Neuronal stem cell (in vitro differentiated cells): ENCODE results near the gene PRDM2.
A peak's percentile ranks its signal among the peaks of the same experiment; 100 is the strongest.

Source experiments
- DNase-seq: peaks from one replicate; pipeline ENCODE4 v3.0.0-alpha.2; 2013; ENCODE audit warnings: low spot score
- H2AFZ ChIP-seq: one replicate; pipeline ENCODE4 v1.6.1; 2013; ENCODE audit warnings: mild to moderate bottlenecking, low read length, inconsistent platforms
- H2AK5ac ChIP-seq: 2 replicates; pipeline ENCODE4 v1.6.1; 2013; ENCODE audit warnings: low read depth, mild to moderate bottlenecking, inconsistent platforms, low read length, moderate library complexity, mixed read lengths
- H2BK120ac ChIP-seq: 2 replicates; pipeline ENCODE4 v1.6.1; 2013; ENCODE audit warnings: low read depth, mild to moderate bottlenecking, inconsistent platforms, low read length, moderate library complexity, mixed read lengths
- H2BK12ac ChIP-seq: one replicate; pipeline ENCODE4 v1.6.1; 2013; ENCODE audit warnings: low read length, inconsistent platforms
- H2BK15ac ChIP-seq: 2 replicates; pipeline ENCODE4 v1.6.1; 2013; ENCODE audit warnings: mild to moderate bottlenecking, low read length, inconsistent platforms, mixed read lengths
- H2BK5ac ChIP-seq: one replicate; pipeline ENCODE4 v1.6.1; 2013; ENCODE audit warnings: inconsistent platforms, mild to moderate bottlenecking, low read length, moderate library complexity
- H3K14ac ChIP-seq: one replicate; pipeline ENCODE4 v1.6.1; 2013; ENCODE audit warnings: low read length, inconsistent platforms
- H3K18ac ChIP-seq: 2 replicates; pipeline ENCODE4 v1.6.1; 2013; ENCODE audit warnings: low read length, inconsistent platforms
- H3K23ac ChIP-seq: 2 replicates; pipeline ENCODE4 v1.6.1; 2013; ENCODE audit warnings: low read depth, mild to moderate bottlenecking, mixed read lengths, low read length, inconsistent platforms; ENCODE audit not compliant: poor library complexity
- H3K27ac ChIP-seq: replicated peaks from 3 replicates; pipeline ENCODE4 v1.5.1; 2013; ENCODE audit warnings: low read length, inconsistent platforms
- H3K27me3 ChIP-seq, 3 experiments: 2 replicates each; pipeline ENCODE4 v1.6.1; 2013; ENCODE audit warnings: low read length in 3 of 3, mild to moderate bottlenecking in 2 of 3, inconsistent platforms in 1 of 3, low read depth in 1 of 3, mixed read lengths in 1 of 3, moderate library complexity in 1 of 3; ENCODE audit not compliant: control insufficient read depth in 3 of 3, insufficient read depth in 3 of 3
- H3K36me3 ChIP-seq, 2 donors: replicated peaks in 1 of 2; 2 replicates each; pipeline ENCODE4 v1.6.1; 2013; ENCODE audit warnings: low read length in 2 of 2; ENCODE audit not compliant: control insufficient read depth in 2 of 2, insufficient read depth in 2 of 2
- H3K4ac ChIP-seq: 2 replicates; pipeline ENCODE4 v1.6.1; 2013; ENCODE audit warnings: inconsistent platforms, mild to moderate bottlenecking, low read length, moderate library complexity
- H3K4me1 ChIP-seq, 2 donors: 1 replicate in 1 of 2; 2 replicates in 1 of 2; pipeline ENCODE4 v1.6.1; 2013; ENCODE audit warnings: low read length in 2 of 2, low read depth in 1 of 2; ENCODE audit not compliant: control insufficient read depth in 2 of 2, insufficient read depth in 1 of 2
- H3K4me2 ChIP-seq: one replicate; pipeline ENCODE4 v1.6.1; 2013; ENCODE audit warnings: mild to moderate bottlenecking, low read length, inconsistent platforms; ENCODE audit not compliant: insufficient read depth, poor library complexity, severe bottlenecking
- H3K4me3 ChIP-seq, 2 donors: 2 replicates each; pipeline ENCODE4 v1.5.1; 2013; ENCODE audit warnings: low read length in 2 of 2, mild to moderate bottlenecking in 2 of 2, inconsistent platforms in 1 of 2, moderate library complexity in 1 of 2
- H3K79me1 ChIP-seq: one replicate; pipeline ENCODE4 v1.6.1; 2013; ENCODE audit warnings: low read depth, mild to moderate bottlenecking, inconsistent platforms, low read length, moderate library complexity
- H3K9ac ChIP-seq: one replicate; pipeline ENCODE4 v1.6.1; 2013; ENCODE audit warnings: mild to moderate bottlenecking, low read depth, low read length, inconsistent platforms; ENCODE audit not compliant: poor library complexity
- H3K9me3 ChIP-seq, 2 donors: replicated peaks in 1 of 2; 2 replicates each; pipeline versions ENCODE3 to v1.6.1; 2013; ENCODE audit warnings: low read length in 2 of 2, mild to moderate bottlenecking in 2 of 2, inconsistent platforms in 1 of 2, low read depth in 1 of 2, mixed read lengths in 1 of 2, moderate library complexity in 1 of 2; ENCODE audit not compliant: control insufficient read depth in 2 of 2, insufficient read depth in 1 of 2
- H4K8ac ChIP-seq: one replicate; pipeline ENCODE4 v1.6.1; 2013; ENCODE audit warnings: low read depth, mild to moderate bottlenecking, inconsistent platforms, low read length, moderate library complexity
- H4K91ac ChIP-seq: one replicate; pipeline ENCODE4 v1.6.1; 2013; ENCODE audit warnings: low read length, low read depth, mild to moderate bottlenecking, inconsistent platforms; ENCODE audit not compliant: poor library complexity
- WGBS, 2 donors: extraction: QIAGEN DNeasy Blood & Tissue Kit; methylation state at CpG; one replicate each; pipeline ENCODE4 v1.1.7; 2013; ENCODE audit warnings: missing lambda C conversion rate in 2 of 2, mixed read lengths in 1 of 2; ENCODE audit not compliant: insufficient read length in 2 of 2, insufficient replicate concordance in 1 of 2; ENCODE audit errors: extremely low coverage in 2 of 2; 5-methylcytosine and 5-hydroxymethylcytosine counted together

Gene PRDM2

GRCh38 chr1:13746342-13746741 lies 46.4 kb downstream of the PRDM2 start:
- no peak overlapping the region for H2BK15ac ChIP-seq
- no peak overlapping the region for H2AK5ac ChIP-seq
- no peak overlapping the region for H4K8ac ChIP-seq
- no peaks in the 10 kb centered on the region for H3K9me3 ChIP-seq
- H3K4me2 ChIP-seq: no peak overlapping the region
- no peak overlapping the region for H3K23ac ChIP-seq
- no peak for DNase-seq
- no peak overlapping the region for H2BK12ac ChIP-seq
- peaks cover 2 to 24% of the 10 kb centered on the region in 2 donors for H3K36me3 ChIP-seq
- no peak overlapping the region for H2BK120ac ChIP-seq
- no peak overlapping the region for H3K9ac ChIP-seq
- no peak overlapping the region for H4K91ac ChIP-seq
- H3K27ac ChIP-seq: no peak overlapping the region
- H3K4me1 ChIP-seq: peaks cover 0 to 8% of the 10 kb centered on the region in 2 donors
- H2AFZ ChIP-seq: no peak overlapping the region
- H3K79me1 ChIP-seq: peaks cover 2% of the 10 kb centered on the region
- H3K4ac ChIP-seq: no peak overlapping the region
- H2BK5ac ChIP-seq: no peak overlapping the region
- no peaks in the 10 kb centered on the region for H3K27me3 ChIP-seq
- H3K4me3 ChIP-seq: no peak overlapping the region
- whole genome bisulfite sequencing, 2 donors: no CpG with 5 or more reads among the region's 3 CpGs
- no peak overlapping the region for H3K18ac ChIP-seq
- no peak overlapping the region for H3K14ac ChIP-seq

- H3K4me1 ChIP-seq: peaks cover 0 to 13% of the 10 kb centered on the region in 2 donors
- H3K27ac ChIP-seq: peak overlapping the region; percentile 74
- no peaks in the 10 kb centered on the region for H3K9me3 ChIP-seq
- H3K79me1 ChIP-seq: peaks cover 2% of the 10 kb centered on the region
- H3K23ac ChIP-seq: peak overlapping the region; percentile 55
- no peak overlapping the region for H4K91ac ChIP-seq
- H3K4me3 ChIP-seq: peak overlapping the region; percentile 60 to 98
- no peak overlapping the region for H2BK5ac ChIP-seq
- no peak overlapping the region for H2AK5ac ChIP-seq
- no peak overlapping the region for H2BK120ac ChIP-seq
- peak; percentile 96 for DNase-seq
- no peak overlapping the region for H4K8ac ChIP-seq
- H3K4ac ChIP-seq: no peak overlapping the region
- peak overlapping the region; percentile 26 for H3K9ac ChIP-seq
- H3K14ac ChIP-seq: no peak overlapping the region
- no peaks in the 10 kb centered on the region for H3K27me3 ChIP-seq
- H2BK15ac ChIP-seq: no peak overlapping the region
- peak overlapping the region; percentile 72 for H3K4me2 ChIP-seq
- peak overlapping the region; percentile 8 for H3K18ac ChIP-seq
- H3K36me3 ChIP-seq: peaks cover 1 to 20% of the 10 kb centered on the region in 2 donors
- no peak overlapping the region for H2BK12ac ChIP-seq
- WGBS, 2 donors: no CpG with 5 or more reads among the region's 83 CpGs
- peak overlapping the region; percentile 91 for H2AFZ ChIP-seq
These were observed 48.9 kb downstream of the PRDM2 start for GRCh38 chr1:13748610-13749505.

GRCh38 chr1:13749543-13750341 lies 49.8 kb downstream of the PRDM2 start:
- H2AFZ ChIP-seq: peak overlapping the region; percentile 81
- H3K79me1 ChIP-seq: peaks cover 2% of the 10 kb centered on the region
- no peak overlapping the region for H3K14ac ChIP-seq
- peak overlapping the region; percentile 60 to 98 for H3K4me3 ChIP-seq
- H4K8ac ChIP-seq: no peak overlapping the region
- no peak overlapping the region for H2BK15ac ChIP-seq
- no peak overlapping the region for H2BK120ac ChIP-seq
- H3K27me3 ChIP-seq: no peaks in the 10 kb centered on the region
- peak overlapping the region; percentile 26 for H2AK5ac ChIP-seq
- peak overlapping the region; percentile 95 for H3K9ac ChIP-seq
- H3K4me2 ChIP-seq: peak overlapping the region; percentile 67
- H2BK12ac ChIP-seq: no peak overlapping the region
- H2BK5ac ChIP-seq: peak overlapping the region; percentile 78
- H3K36me3 ChIP-seq: peaks cover 1 to 24% of the 10 kb centered on the region in 2 donors
- H3K27ac ChIP-seq: peak overlapping the region; percentile 74
- peak; percentile 51 for DNase-seq
- H3K4me1 ChIP-seq: peaks cover 0 to 13% of the 10 kb centered on the region in 2 donors
- H3K23ac ChIP-seq: peak overlapping the region; percentile 92
- no CpG with 5 or more reads among the region's 81 CpGs for WGBS, 2 donors
- no peak overlapping the region for H4K91ac ChIP-seq
- no peak overlapping the region for H3K4ac ChIP-seq
- peak overlapping the region; percentile 92 for H3K18ac ChIP-seq
- no peaks in the 10 kb centered on the region for H3K9me3 ChIP-seq

GRCh38 chr1:13751458-13751871 lies 51.5 kb downstream of the PRDM2 start:
- Histone ChIP-seq H3K4me2 (no peak overlapping the region), H2AFZ (no peak overlapping the region), H2AK5ac (no peak overlapping the region), H2BK120ac (no peak overlapping the region), H3K18ac (no peak overlapping the region), H2BK12ac (no peak overlapping the region), H3K4me1 (peaks cover 0 to 13% of the 10 kb centered on the region in 2 donors), H3K4me3 (no peak overlapping the region), H4K8ac (no peak overlapping the region), H3K79me1 (peaks cover 2% of the 10 kb centered on the region), H2BK15ac (no peak overlapping the region), H3K36me3 (peaks cover 1 to 29% of the 10 kb centered on the region in 2 donors), H3K27me3 (no peaks in the 10 kb centered on the region), H3K9me3 (no peaks in the 10 kb centered on the region), H3K9ac (no peak overlapping the region), H3K4ac (no peak overlapping the region), H2BK5ac (no peak overlapping the region), H3K23ac (no peak overlapping the region), H3K14ac (no peak overlapping the region), H4K91ac (no peak overlapping the region), H3K27ac (no peak overlapping the region)
- no peak for DNase-seq
- WGBS, 2 donors: no CpG with 5 or more reads among the region's 5 CpGs
